Mucosa of rectum (tissue), 2 donors: Measurements from ENCODE around the gene NHERF1.

Experiments
- H3K27ac ChIP-seq, 2 donors: one replicate each; pipeline ENCODE4 v1.7.0; 2013; ENCODE audit warnings: inconsistent platforms in 2 of 2, low read depth in 2 of 2, low read length in 2 of 2
- H3K27me3 ChIP-seq, 2 donors: one replicate each; pipeline ENCODE4 v1.7.0; 2013; ENCODE audit warnings: low read length in 2 of 2; ENCODE audit not compliant: control insufficient read depth in 2 of 2, insufficient read depth in 2 of 2
- H3K36me3 ChIP-seq, 2 donors: one replicate each; pipeline ENCODE4 v1.7.0; 2013; ENCODE audit warnings: low read length in 2 of 2; ENCODE audit not compliant: control insufficient read depth in 2 of 2, insufficient read depth in 2 of 2
- H3K4me1 ChIP-seq, 2 donors: one replicate each; pipeline ENCODE4 v1.7.0; 2013; ENCODE audit warnings: low read length in 2 of 2, mild to moderate bottlenecking in 1 of 2; ENCODE audit not compliant: control insufficient read depth in 2 of 2, insufficient read depth in 2 of 2
- H3K4me3 ChIP-seq, 2 donors: one replicate each; pipeline ENCODE4 v1.7.0; 2013; ENCODE audit warnings: low read length in 2 of 2
- H3K9ac ChIP-seq, 2 donors: one replicate each; pipeline ENCODE4 v1.7.0; 2013; ENCODE audit warnings: low read length in 2 of 2, low read depth in 1 of 2, mild to moderate bottlenecking in 1 of 2
- H3K9me3 ChIP-seq, 2 donors: one replicate each; pipeline ENCODE4 v1.7.0; 2013; ENCODE audit warnings: low read length in 2 of 2; ENCODE audit not compliant: control insufficient read depth in 2 of 2
- donor health status: healthy.
- donor health status: Normal muscosa, but diverticular disease.

NHERF1 gene

DNA sequence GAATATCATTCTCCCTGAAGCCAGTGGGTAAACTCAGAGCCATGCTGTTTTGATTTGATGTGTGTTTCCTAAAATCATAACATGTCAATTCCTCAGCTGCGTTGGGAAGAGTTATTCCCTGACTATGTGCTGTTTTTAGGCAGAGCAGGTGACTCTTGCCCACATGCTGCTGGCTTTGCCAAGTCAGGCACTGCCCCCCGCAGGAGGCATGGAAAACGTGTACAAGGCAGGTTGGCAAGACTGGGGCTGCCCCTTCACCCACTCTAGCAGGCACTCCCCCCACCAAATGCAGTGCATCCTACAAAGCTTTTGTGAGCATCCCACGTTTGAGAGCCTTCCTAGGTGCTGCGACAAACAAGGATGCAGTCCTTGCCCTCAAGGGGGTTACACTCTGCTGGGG is 66.0 kb downstream of the NHERF1 start:
- H3K9ac ChIP-seq, result no peak overlapping the region
- H3K27me3 ChIP-seq, result no peaks in the 10 kb centered on the region
- H3K9me3 ChIP-seq, result no peaks in the 10 kb centered on the region
- no peak overlapping the region for H3K4me3 ChIP-seq
- H3K36me3 ChIP-seq, result peaks cover 3 to 10% of the 10 kb centered on the region in 2 donors
- no peak overlapping the region for H3K27ac ChIP-seq
- no peaks in the 10 kb centered on the region for H3K4me1 ChIP-seq

DNA sequence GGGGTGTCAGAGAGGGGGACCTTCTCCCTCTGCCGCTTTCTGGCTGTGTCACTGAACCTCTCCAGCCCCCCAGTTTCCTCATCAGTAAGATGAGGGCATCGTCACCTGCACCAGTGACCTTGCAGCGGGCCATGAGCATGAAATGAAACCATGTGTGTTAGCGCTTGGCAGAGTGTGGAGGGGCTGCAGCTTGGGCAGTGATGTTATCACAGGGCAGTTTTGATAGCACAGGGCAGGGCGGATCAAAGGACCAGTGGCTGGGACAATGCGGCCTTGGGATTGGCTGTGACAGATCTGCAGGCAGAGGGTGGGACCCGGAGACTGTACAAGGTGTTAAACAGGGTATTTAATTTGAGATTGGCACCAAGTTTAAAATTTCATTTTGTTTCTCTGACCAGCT is 66.6 kb downstream of the NHERF1 start:
- no peaks in the 10 kb centered on the region for H3K27me3 ChIP-seq
- H3K9ac ChIP-seq, result no peak overlapping the region
- no peaks in the 10 kb centered on the region for H3K9me3 ChIP-seq
- no peak overlapping the region for H3K4me3 ChIP-seq
- peaks cover 3 to 16% of the 10 kb centered on the region in 2 donors for H3K36me3 ChIP-seq
- no peaks in the 10 kb centered on the region for H3K4me1 ChIP-seq
- H3K27ac ChIP-seq, result no peak overlapping the region

DNA sequence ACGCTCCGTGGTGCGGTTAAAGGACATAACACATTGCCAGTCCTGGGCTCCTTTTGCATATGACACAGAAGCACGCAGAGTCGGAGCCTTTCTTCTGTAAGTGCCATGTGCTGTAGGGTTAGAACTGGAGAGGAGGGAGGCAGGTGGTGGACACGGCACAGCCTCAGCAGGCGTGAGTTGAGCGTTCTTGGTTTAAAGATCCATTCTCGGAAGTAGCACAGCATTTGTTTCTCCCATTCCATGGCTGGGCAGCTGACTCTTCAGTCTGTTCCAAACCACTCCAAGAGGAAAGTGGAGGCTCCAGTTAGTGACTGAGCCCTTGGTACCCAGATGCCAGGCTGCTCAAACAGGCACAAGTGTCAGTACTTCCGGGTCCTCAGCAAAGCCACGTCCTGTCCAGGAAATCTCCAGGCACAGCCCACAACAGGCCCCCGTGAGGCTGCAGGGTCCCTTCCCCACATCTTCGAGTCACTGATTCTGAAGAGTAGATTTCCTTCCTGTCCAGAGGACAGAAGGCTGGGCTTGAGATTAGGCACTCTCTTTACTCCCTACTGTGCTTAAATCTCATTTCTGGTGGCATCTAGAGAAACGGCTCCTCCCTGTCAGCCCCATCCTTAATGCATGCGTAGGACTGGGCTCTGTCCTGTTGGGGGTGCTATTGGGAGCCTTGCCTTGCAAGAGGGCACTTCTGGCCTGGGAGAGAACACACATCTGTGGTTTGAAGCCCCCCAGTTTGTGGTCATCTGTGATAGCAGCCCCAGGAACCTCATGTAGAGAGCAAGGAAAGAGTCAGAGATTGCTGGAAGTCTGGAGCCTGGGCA is 67.3 kb downstream of the NHERF1 start:
- Histone ChIP-seq H3K9me3 (no peaks in the 10 kb centered on the region), H3K27me3 (no peaks in the 10 kb centered on the region), H3K4me3 (no peak overlapping the region), H3K4me1 (no peaks in the 10 kb centered on the region), H3K36me3 (peaks cover 6 to 16% of the 10 kb centered on the region in 2 donors), H3K9ac (no peak overlapping the region), H3K27ac (no peak overlapping the region)

DNA sequence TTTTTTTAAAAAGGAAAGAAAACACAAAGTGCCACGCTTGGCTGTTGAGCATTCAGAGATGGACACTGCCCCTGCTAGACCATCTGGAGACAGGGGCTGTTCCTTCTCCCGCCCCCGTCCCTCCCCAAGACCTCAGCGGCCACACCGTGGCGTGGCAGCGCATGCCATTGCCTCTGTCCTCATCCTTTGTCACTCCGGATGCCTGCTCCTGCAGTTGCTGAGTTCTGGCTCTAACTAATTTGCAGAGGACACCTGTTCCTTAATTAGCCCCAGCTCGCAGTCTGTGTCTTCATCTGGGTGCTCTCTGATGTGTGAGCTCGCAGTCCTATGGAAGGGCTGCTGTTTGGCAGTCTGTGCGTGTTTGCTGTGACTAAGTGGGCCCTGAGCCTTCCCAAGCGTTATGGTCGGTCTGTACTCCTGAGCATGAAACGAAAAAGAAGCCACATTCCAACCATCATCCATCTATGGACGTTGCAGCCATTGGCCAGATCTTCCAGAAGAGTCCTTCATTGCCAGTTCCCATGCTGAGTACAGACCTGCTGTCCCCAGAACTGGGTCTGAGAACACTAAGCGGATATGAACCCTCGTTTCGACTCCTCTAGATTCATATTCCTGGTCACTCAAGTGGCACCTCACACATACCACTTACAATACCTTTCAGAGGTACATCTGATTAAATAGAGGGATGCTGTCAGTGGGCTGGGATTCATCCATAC is 68.6 kb downstream of the NHERF1 start:
- Histone ChIP-seq H3K27ac (no peak overlapping the region), H3K4me1 (no peaks in the 10 kb centered on the region), H3K36me3 (peaks cover 6 to 17% of the 10 kb centered on the region in 2 donors), H3K4me3 (no peak overlapping the region), H3K9ac (no peak overlapping the region), H3K27me3 (no peaks in the 10 kb centered on the region), H3K9me3 (no peaks in the 10 kb centered on the region)

DNA sequence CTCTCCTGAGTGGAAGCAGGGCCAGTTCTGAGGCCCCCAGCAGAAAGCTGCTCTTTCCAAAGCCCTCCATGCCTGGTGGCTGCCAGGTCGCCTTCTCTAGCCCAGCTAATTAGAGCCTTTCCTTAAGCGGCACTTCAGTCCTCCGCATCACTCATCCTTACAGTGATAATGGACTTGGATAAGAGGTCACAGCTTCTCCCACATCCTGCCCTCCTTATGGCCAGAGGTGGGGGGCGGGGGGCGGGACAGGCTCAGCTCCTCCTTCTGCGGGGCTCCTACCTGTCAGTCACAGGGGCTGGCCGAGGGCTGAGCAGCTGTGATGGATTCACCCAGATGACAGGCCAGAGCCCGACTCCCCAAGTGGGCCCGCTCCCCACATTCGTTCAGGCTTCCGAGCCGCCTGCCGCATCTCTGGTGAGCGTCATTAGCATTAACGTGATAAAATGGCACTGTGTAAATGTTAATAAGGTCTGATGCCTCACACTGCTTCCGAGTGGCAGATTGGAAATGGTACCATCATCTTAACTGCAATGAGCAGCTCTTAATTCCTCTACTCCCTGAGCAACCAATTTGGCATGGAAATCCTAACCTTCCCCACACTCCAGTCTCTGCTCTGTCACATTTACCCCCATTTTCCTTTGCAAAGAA is 70.0 kb downstream of the NHERF1 start:
- H3K9ac ChIP-seq, result no peak overlapping the region
- H3K4me1 ChIP-seq, result peaks cover 0 to 1% of the 10 kb centered on the region in 2 donors
- no peaks in the 10 kb centered on the region for H3K9me3 ChIP-seq
- no peaks in the 10 kb centered on the region for H3K27me3 ChIP-seq
- H3K4me3 ChIP-seq, result no peak overlapping the region
- H3K36me3 ChIP-seq, result peaks cover 6 to 13% of the 10 kb centered on the region in 2 donors
- H3K27ac ChIP-seq, result no peak overlapping the region
